RWPE2 (cell line): Measurements from ENCODE around the gene DAGLA.

Experiments
- ATAC-seq: fragments of 200-7000 bp; cut with Tn5 transposase; 3 replicates; pipeline ENCODE4 v1.9.1; 2021; ENCODE audit warnings: low read depth
- DNase-seq: peaks from one replicate; pipeline ENCODE4 v3.0.0-alpha.2; 2020; ENCODE audit warnings: low spot score
- H3K27ac ChIP-seq: fragments of 450-650 bp; 2 replicates; pipeline ENCODE4 v1.5.1; 2017; ENCODE audit warnings: mild to moderate bottlenecking; ENCODE audit not compliant: poor library complexity, severe bottlenecking
- H3K27me3 ChIP-seq: fragments of 250-450 bp; sonication (Bioruptor Pico); 2 replicates; pipeline ENCODE4 v1.5.1; 2021; ENCODE audit warnings: mild to moderate bottlenecking, moderate library complexity; ENCODE audit not compliant: insufficient read depth, poor library complexity, severe bottlenecking
- H3K36me3 ChIP-seq: fragments of 250-450 bp; sonication (Bioruptor Pico); 2 replicates; pipeline ENCODE4 v1.5.1; 2020; ENCODE audit warnings: low read depth, mild to moderate bottlenecking, moderate library complexity
- H3K4me1 ChIP-seq: fragments of 250-450 bp; sonication (Bioruptor Pico); 2 replicates; pipeline ENCODE4 v1.5.1; 2021; ENCODE audit warnings: mild to moderate bottlenecking, moderate library complexity; ENCODE audit not compliant: insufficient read depth, poor library complexity, severe bottlenecking
- H3K4me3 ChIP-seq: fragments of 250-450 bp; sonication (Bioruptor Pico); 2 replicates; pipeline ENCODE4 v1.5.1; 2021; ENCODE audit warnings: mild to moderate bottlenecking, moderate library complexity; ENCODE audit not compliant: severe bottlenecking
- H3K9me3 ChIP-seq: fragments of 250-450 bp; sonication (Bioruptor Pico); 2 replicates; pipeline ENCODE4 v1.5.1; 2021; ENCODE audit warnings: mild to moderate bottlenecking, moderate library complexity; ENCODE audit not compliant: severe bottlenecking
- CTCF ChIP-seq: fragments of 450-650 bp; IDR thresholded peaks from one replicate; pipeline ENCODE4 v1.5.1; 2017; ENCODE audit warnings: mild to moderate bottlenecking, moderate library complexity; ENCODE audit not compliant: poor library complexity, severe bottlenecking

Gene DAGLA

DNA sequence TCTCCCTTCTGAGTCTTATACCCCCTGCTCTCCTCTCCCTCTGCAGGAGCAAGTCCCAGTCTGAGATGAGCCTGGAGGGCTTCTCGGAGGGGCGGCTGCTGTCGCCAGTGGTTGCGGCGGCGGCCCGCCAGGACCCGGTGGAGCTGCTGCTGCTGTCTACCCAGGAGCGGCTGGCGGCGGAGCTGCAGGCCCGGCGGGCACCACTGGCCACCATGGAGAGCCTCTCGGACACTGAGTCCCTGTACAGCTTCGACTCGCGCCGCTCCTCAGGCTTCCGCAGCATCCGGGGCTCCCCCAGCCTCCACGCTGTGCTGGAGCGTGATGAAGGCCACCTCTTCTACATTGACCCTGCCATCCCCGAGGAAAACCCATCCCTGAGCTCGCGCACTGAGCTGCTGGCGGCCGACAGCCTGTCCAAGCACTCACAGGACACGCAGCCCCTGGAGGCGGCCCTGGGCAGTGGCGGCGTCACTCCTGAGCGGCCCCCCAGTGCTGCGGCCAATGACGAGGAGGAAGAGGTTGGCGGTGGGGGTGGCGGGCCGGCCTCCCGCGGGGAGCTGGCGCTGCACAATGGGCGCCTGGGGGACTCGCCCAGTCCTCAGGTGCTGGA, 63.4 kb downstream of the DAGLA start:
- no peak for DNase-seq
- Histone ChIP-seq H3K4me3 (no peak overlapping the region), H3K27ac (no peak overlapping the region), H3K36me3 (no peaks in the 10 kb centered on the region), H3K27me3 (no peaks in the 10 kb centered on the region), H3K9me3 (no peaks in the 10 kb centered on the region), H3K4me1 (no peaks in the 10 kb centered on the region)
- TF ChIP-seq CTCF, result no peak
- ATAC-seq, result no peak

- no peak for TF ChIP-seq CTCF
- DNase-seq, result no peak
Observed at GRCh38 chr11:61744181-61744580, 64.0 kb downstream of the DAGLA start.

GRCh38 chr11:61744609-61745156, 64.5 kb downstream of the DAGLA start:
- H3K27me3 ChIP-seq, result no peaks in the 10 kb centered on the region

More at GRCh38 chr11:61744181-61744580, 64.0 kb downstream of the DAGLA start:
- Histone ChIP-seq H3K27ac (no peak overlapping the region), H3K4me3 (no peak overlapping the region), H3K4me1 (no peaks in the 10 kb centered on the region), H3K36me3 (no peaks in the 10 kb centered on the region), H3K9me3 (no peaks in the 10 kb centered on the region), H3K27me3 (no peaks in the 10 kb centered on the region)
- ATAC-seq, result no peak

GRCh38 chr11:61745781-61746441, 65.7 kb downstream of the DAGLA start:
- Histone ChIP-seq H3K36me3 (no peaks in the 10 kb centered on the region), H3K4me1 (no peaks in the 10 kb centered on the region), H3K27ac (no peak overlapping the region), H3K9me3 (no peaks in the 10 kb centered on the region), H3K27me3 (no peaks in the 10 kb centered on the region), H3K4me3 (no peak overlapping the region)
- TF ChIP-seq CTCF, result no peak
- DNase-seq, result no peak
- no peak; the same call in 2 of the 3 replicates for ATAC-seq

More at GRCh38 chr11:61744609-61745156, 64.5 kb downstream of the DAGLA start:
- DNase-seq (no peak), ATAC-seq (no peak)
- Histone ChIP-seq H3K4me1 (no peaks in the 10 kb centered on the region), H3K4me3 (no peak overlapping the region), H3K36me3 (no peaks in the 10 kb centered on the region), H3K9me3 (no peaks in the 10 kb centered on the region), H3K27ac (no peak overlapping the region)
- no peak for TF ChIP-seq CTCF
